OCI-LY7 (cell line): ENCODE data around the gene CDH15. TPM values are rescaled to one million over a fixed set of nuclear protein-coding genes. Genes with fewer than 3 reads are reported as not detected.

Experiments
- BruUV-seq: library from RNA; stranded (reverse); fragments of 400-500 nt; replicated peaks from 2 replicates; lab custom pipeline; 2021; lab: Mats Ljungman, UMichigan
- CTCF ChIA-PET: fragments of 300-600 bp; sonication (Branson Sonifier 250); formaldehyde crosslinking; loops from one replicate; lab custom pipeline; 2022; ENCODE audit warnings: antibody characterized with exemption; ENCODE audit not compliant: unreplicated experiment; lab: Charles Lee
- POLR2A ChIA-PET: fragments of 300-600 bp; sonication (Branson Sonifier 250); formaldehyde crosslinking; loops from one replicate; lab custom pipeline; 2022; ENCODE audit warnings: antibody characterized with exemption; lab: Charles Lee
- DNase-seq: peaks from one replicate; pipeline ENCODE4 v3.0.0-alpha.2; 2015; ENCODE audit warnings: low spot score
- H2AFZ ChIP-seq: fragments of 200-600 bp; sonication (generic), shearing (Covaris generic); 2 replicates; pipeline ENCODE4 v1.6.1; 2014; ENCODE audit warnings: mild to moderate bottlenecking, antibody characterized with exemption, low read length, moderate library complexity
- H3K27ac ChIP-seq: fragments of 200-600 bp; sonication (generic); 2 replicates; pipeline ENCODE4 v1.5.1; 2014; ENCODE audit warnings: mixed run types, low read depth, mild to moderate bottlenecking, moderate library complexity, low read length, inconsistent platforms; ENCODE audit not compliant: poor library complexity, severe bottlenecking
- H3K36me3 ChIP-seq: fragments of 200-600 bp; sonication (generic); 2 replicates; pipeline ENCODE4 v1.6.1; 2014; ENCODE audit warnings: mild to moderate bottlenecking, antibody characterized with exemption, low read length, moderate library complexity, mixed read lengths; ENCODE audit not compliant: insufficient read depth
- H3K4me1 ChIP-seq: fragments of 200-600 bp; sonication (generic); 2 replicates; pipeline ENCODE4 v1.5.1; 2014; ENCODE audit warnings: mild to moderate bottlenecking, low read length; ENCODE audit not compliant: insufficient read depth, poor library complexity, severe bottlenecking
- H3K4me2 ChIP-seq: fragments of 200-600 bp; sonication (generic); 2 replicates; pipeline ENCODE4 v1.6.1; 2014; ENCODE audit warnings: mild to moderate bottlenecking, low read length
- H3K4me3 ChIP-seq: fragments of 200-600 bp; sonication (generic); 2 replicates; pipeline ENCODE4 v1.5.1; 2014; ENCODE audit warnings: mild to moderate bottlenecking, low read depth, low read length; ENCODE audit not compliant: poor library complexity, severe bottlenecking
- H3K79me2 ChIP-seq: fragments of 200-600 bp; sonication (generic); 2 replicates; pipeline ENCODE4 v1.6.1; 2016; ENCODE audit warnings: low read depth, mild to moderate bottlenecking, low read length, moderate library complexity, mixed read lengths; ENCODE audit not compliant: insufficient read depth
- H3K9me2 ChIP-seq: fragments of 200-600 bp; sonication (generic); 2 replicates; pipeline ENCODE4 v1.6.1; 2016; ENCODE audit warnings: mild to moderate bottlenecking, low read length, mixed read lengths; ENCODE audit not compliant: insufficient read depth
- H3K9me3 ChIP-seq: fragments of 200-600 bp; sonication (generic); 2 replicates; pipeline ENCODE4 v1.6.1; 2014; ENCODE audit warnings: mild to moderate bottlenecking, mixed run types, low read length, mixed read lengths
- H4K20me1 ChIP-seq: fragments of 200-600 bp; sonication (generic); 2 replicates; pipeline ENCODE4 v1.6.1; 2014; ENCODE audit warnings: mild to moderate bottlenecking, antibody characterized with exemption, low read length, moderate library complexity, mixed read lengths; ENCODE audit not compliant: insufficient read depth
- EZH2phosphoT487 ChIP-seq: fragments of 200-600 bp; sonication (generic); IDR thresholded peaks from 2 replicates; pipeline ENCODE4 v1.6.1; 2018; ENCODE audit warnings: low read depth, borderline replicate concordance, mild to moderate bottlenecking, mixed run types, antibody characterized with exemption, low read length, moderate library complexity, mixed read lengths
- intact Hi-C: fragments of 100-400 bp; cut with micrococcal nuclease; formaldehyde crosslinking; loops from one replicate; pipeline ENCODE4 v1.10.0; 2022; ENCODE audit not compliant: unreplicated experiment
- total RNA-seq, 2 experiments: library from RNA; depleted of rRNA in 1 of 2; stranded (reverse); fragments of >200 nt in 1 of 2; shearing (Covaris generic) in 1 of 2; gene quantifications; 2 replicates each; pipeline ENCODE4 v1.2.3, GENCODE V29; 2014 to 2022
- TF ChIP-seq, protein P1 (sequence below): fragments of 200-600 bp; sonication (generic); conservative IDR thresholded peaks from 2 replicates; pipeline ENCODE4 v1.5.1; 2014; ENCODE audit warnings: mild to moderate bottlenecking, antibody characterized with exemption, low read length, moderate library complexity, mixed read lengths

CDH15 gene
- total RNA-seq, 2 experiments from 2014 or later: not detected

DNA sequence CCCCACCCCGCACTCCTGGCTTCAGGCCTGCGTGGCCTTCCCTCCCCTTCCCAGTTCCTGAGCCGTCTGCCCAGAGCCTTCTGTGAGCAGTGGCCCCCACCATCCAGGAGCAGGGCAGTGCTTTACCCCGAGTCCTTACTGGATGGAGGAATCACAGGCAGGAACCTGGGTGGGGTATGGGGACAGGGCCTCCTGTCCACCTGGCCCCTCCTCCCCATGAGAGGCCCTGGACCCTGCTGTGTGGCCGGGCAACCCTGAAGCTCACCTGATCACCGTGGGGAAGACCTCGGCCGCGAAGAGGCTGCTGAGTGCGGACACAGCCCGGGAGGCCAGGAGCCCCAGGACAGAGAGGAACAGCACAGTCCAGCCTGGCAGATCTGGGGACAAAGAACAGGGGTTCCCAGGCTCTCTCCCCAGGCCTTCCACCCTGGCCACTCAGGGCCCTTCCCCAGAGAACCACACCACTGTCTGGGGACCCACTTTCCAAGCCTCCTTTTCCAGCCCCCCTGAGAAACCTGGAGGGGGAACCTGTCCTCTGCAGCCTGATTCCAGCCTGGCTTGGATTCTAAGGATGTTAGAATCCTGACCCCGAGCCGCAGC lies 25.6 kb downstream of the CDH15 start:
- no peak overlapping the region for H3K4me3 ChIP-seq
- H3K27ac ChIP-seq: no peak overlapping the region
- H3K36me3 ChIP-seq: no peaks in the 10 kb centered on the region
- H3K4me2 ChIP-seq: no peak overlapping the region
- intact Hi-C loops: no loop called here
- no peaks in the 10 kb centered on the region for H3K9me3 ChIP-seq
- no peak overlapping the region for H2AFZ ChIP-seq
- TF ChIP-seq EZH2phosphoT487: no peak
- TF ChIP-seq, protein P1, sequence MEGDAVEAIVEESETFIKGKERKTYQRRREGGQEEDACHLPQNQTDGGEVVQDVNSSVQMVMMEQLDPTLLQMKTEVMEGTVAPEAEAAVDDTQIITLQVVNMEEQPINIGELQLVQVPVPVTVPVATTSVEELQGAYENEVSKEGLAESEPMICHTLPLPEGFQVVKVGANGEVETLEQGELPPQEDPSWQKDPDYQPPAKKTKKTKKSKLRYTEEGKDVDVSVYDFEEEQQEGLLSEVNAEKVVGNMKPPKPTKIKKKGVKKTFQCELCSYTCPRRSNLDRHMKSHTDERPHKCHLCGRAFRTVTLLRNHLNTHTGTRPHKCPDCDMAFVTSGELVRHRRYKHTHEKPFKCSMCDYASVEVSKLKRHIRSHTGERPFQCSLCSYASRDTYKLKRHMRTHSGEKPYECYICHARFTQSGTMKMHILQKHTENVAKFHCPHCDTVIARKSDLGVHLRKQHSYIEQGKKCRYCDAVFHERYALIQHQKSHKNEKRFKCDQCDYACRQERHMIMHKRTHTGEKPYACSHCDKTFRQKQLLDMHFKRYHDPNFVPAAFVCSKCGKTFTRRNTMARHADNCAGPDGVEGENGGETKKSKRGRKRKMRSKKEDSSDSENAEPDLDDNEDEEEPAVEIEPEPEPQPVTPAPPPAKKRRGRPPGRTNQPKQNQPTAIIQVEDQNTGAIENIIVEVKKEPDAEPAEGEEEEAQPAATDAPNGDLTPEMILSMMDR: no peak
- no peaks in the 10 kb centered on the region for H3K9me2 ChIP-seq
- no peaks in the 10 kb centered on the region for H3K4me1 ChIP-seq
- ChIA-PET POLR2A (no interaction called here), CTCF (no interaction called here)
- no TSS peak for BruUV-seq
- DNase-seq: no peak
- H3K79me2 ChIP-seq: no peaks in the 10 kb centered on the region
- no peaks in the 10 kb centered on the region for H4K20me1 ChIP-seq

DNA sequence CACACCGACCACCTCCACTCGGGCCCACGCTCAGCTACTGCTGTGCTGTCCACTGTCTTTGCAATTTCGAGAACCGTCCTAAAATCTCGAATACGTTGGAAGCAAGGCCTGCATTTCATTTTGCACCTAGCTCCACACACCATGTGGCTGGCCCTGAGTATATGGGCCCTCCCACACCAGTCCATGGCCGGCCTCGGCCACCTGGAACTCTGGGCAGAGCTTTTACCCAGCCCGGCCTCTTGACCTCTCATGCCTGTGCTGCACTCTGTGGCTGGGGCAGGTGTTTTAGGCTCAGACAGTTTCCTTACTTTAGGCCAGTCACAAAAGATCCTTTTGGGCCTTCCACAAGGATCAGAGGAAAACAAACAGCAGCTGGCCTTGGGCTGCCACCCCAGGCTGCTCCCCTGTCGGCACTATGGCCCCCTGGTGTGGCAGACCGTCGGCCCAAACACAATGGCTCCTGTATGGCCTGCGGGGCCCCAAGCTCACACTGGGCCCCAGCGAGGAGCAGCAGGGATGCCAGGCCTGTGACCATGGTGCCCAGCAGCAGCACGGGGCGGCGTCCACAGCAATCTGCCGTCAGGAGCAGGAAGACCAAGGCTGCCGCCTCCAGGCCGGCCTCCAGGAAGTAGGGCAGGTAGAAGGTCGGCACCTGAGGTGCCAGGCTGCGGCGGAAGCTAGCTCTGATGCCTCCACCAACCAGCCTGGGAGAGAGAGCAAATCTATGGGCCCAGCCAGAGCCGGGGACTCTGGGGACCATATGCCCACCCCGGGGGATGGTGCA lies 26.3 kb downstream of the CDH15 start:
- no peaks in the 10 kb centered on the region for H3K36me3 ChIP-seq
- CTCF ChIA-PET: no interaction called here
- no peaks in the 10 kb centered on the region for H3K9me2 ChIP-seq
- no peaks in the 10 kb centered on the region for H3K79me2 ChIP-seq
- no peak overlapping the region for H3K27ac ChIP-seq
- no peaks in the 10 kb centered on the region for H4K20me1 ChIP-seq
- POLR2A ChIA-PET: interaction anchor here (0.6 kb wide), 1 partner anchor 280 kb away, joined by 3 read pairs; no protein-coding TSS in a partner anchor
- no peak for DNase-seq
- TF ChIP-seq, protein P1: no peak
- no peak for TF ChIP-seq EZH2phosphoT487
- no peak overlapping the region for H2AFZ ChIP-seq
- intact Hi-C loops: no loop called here
- H3K4me1 ChIP-seq: no peaks in the 10 kb centered on the region
- BruUV-seq: no TSS peak
- no peak overlapping the region for H3K4me2 ChIP-seq
- no peak overlapping the region for H3K4me3 ChIP-seq
- no peaks in the 10 kb centered on the region for H3K9me3 ChIP-seq
